Activated effector memory CD4-positive, alpha-beta T cell treated with Interleukin-2 at 50 U/mL for 16 hours (primary cell): ENCODE measurements around the gene LAMA2.

Experiments used
- DNase-seq: peaks from one replicate; pipeline ENCODE4 v3.0.0-alpha.2; 2020

Gene LAMA2

DNA sequence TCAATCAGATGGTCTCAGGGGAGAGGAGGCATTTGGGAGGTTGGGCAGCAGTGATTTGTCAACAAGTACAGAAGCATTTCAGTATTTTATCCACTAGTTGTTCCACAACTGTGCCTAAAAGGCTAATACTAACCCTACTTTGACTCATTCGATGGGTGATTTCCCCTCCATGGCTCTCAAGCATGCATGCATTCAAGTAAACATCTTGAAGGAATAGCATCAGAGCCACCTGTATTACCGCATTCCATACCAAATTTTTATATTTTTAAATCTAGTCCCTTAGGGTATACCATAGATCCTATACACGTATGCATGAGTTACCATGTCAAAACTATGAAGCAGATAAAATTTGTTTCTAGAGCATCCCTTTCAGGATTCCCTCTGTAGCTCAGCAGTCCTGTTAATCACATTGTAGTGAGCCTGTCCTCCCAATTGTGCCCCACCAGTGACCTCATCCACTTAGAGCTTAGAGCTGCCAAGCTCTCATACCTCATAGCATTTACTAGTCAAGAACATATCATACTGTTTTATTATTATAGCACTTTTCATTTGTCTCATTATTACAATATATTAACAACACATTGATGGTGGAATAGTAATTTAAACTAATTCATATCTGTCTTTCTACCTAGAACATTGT is 213.8 kb downstream of the LAMA2 start:
- no peak for DNase-seq

- no peak for DNase-seq
Observed at GRCh38 chr6:129098061-129098553, 215.2 kb downstream of the LAMA2 start.

DNA sequence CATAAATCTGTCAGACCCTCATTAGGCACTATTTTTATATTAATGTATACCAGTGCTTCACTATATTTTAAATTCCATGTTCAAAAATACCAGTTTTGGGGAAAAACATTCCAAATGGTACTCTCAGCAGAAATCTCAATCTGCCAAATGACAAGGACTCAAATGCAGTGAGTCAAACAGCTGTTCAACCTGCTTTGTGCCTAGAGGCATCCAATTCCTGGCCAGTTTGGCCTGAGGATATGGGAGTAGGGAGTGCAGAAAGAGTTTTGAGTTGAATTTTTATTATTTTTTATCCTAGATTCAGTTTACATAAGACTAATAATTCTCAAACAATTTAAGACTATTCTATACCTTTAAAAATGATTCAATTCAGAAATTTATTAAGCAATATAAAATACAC is 216.8 kb downstream of the LAMA2 start:
- DNase-seq: no peak

DNA sequence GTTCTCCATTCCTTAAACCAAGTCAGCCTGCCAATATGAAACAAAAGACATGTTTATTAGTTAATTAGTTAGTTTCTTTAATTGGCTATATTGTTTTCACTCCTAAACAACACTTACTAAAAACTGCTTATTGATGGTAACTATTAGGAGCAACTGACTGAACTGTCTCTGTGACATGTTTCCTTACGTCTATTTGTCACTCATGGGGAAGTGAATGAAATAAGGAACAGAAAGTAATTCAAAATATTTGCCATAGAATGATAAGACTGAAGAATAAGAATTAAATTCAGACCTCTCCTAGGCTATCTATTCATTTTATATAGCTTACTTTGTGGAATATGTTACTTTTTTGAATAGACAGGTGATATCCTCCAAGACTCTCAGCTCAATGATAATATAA is 217.2 kb downstream of the LAMA2 start:
- DNase-seq: no peak

GRCh38 chr6:129102741-129103140 is 219.8 kb downstream of the LAMA2 start:
- DNase-seq: no peak

GRCh38 chr6:129104131-129104530 is 221.2 kb downstream of the LAMA2 start:
- DNase-seq: no peak

GRCh38 chr6:129104560-129104959 is 221.6 kb downstream of the LAMA2 start:
- DNase-seq: no peak

DNA sequence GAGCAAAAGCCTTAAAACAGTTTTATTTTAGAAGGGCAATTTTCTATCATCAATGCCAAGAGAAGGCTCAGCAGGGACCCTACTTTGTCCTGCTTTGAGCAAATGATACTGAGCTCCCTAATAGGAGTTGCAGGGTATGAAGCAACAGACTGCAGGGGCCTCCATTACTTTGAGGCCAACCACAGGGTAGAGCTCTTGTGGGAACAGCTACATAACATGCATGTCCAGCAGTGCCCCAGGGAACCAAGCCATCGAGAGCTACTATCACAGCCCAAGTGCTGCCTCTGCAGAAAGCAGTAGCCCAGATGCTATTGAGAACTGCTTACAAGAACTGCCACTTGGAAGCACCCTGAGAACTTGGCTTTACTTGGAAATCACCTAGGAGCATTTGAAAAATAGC is 222.1 kb downstream of the LAMA2 start:
- DNase-seq: no peak

GRCh38 chr6:129105793-129106192 is 222.9 kb downstream of the LAMA2 start:
- DNase-seq: no peak

DNA sequence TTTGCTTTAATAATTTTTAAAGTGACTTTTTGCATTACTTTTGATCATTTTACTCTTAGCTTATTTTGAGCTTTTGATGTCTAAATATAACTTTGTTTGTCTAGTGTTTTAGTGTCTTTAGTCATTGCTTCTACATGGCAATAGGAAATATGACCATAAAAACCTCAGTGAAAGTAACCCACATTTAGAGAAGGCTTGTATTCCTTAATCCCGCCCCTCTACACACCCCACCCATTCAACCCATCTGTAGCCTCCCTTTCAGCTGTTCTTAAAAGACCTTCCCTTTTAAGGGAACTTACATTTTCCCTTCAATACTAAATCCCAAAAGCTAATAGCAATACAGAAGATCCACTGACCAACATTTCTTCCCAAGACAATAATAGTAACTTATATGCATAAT is 225.4 kb downstream of the LAMA2 start:
- no peak for DNase-seq

- no peak for DNase-seq
Observed at GRCh38 chr6:129110690-129111343, 227.9 kb downstream of the LAMA2 start.

DNA sequence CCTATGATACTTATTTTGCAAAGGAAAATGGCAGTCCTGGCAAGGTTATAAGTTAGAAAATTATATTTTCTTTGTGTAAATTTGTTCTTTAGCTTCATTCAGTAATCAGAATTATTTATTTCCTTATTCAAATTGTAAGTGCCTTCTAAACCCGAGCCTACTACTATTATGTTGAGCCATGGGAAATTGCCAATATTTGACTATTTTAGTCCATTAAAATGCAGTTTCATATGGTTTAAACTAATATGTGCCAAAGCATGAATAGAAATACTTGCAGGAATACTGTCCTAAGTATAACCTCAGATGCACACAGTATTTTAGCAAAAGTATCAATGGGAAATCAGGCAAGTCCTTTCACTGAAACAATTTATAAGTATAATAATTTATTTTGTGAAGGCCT is 228.4 kb downstream of the LAMA2 start:
- DNase-seq: no peak

GRCh38 chr6:129111853-129112252 is 228.9 kb downstream of the LAMA2 start:
- DNase-seq: no peak

GRCh38 chr6:129112591-129112990 is 229.7 kb downstream of the LAMA2 start:
- DNase-seq: no peak

GRCh38 chr6:129113637-129114036 is 230.7 kb downstream of the LAMA2 start:
- no peak for DNase-seq

GRCh38 chr6:129114636-129115391 is 231.9 kb downstream of the LAMA2 start:
- no peak for DNase-seq

DNA sequence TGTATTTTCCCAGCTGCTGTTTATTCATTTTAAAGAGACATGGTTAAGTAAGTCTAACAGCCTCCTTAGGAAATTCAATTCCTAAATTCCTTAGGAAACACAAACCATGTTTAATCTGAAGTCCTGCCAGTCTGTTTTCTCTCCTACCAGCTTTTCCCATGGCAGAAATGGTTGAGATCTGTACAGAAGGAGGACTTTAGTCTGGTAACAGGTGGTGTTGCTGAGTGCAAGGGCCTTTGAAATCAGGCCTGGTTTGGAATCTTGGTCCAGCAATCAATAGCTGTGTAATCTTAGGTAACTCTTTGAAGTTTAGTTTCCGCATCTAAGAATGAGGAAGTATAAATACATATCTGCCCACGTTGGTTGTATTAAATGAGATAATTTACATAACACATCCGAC is 232.5 kb downstream of the LAMA2 start:
- DNase-seq: no peak

DNA sequence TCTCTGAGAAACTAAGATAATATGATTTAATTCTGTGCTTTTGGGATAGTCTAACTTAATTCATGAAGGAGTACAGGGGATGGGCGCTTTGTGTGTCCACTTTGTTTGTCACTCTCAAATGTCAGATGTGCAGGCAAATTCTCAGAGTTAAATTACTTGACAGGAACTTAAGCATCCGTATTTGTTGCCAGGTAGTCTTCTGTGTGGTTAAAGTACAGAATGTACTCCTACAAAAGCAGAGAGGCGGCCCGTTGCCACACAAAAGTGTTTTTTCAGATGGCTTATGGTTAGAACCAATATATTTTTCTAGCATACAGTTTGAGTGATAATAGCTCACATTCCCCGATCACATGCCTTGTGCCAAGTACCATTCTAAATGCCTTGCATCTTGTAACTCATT is 234.4 kb downstream of the LAMA2 start:
- DNase-seq: no peak

DNA sequence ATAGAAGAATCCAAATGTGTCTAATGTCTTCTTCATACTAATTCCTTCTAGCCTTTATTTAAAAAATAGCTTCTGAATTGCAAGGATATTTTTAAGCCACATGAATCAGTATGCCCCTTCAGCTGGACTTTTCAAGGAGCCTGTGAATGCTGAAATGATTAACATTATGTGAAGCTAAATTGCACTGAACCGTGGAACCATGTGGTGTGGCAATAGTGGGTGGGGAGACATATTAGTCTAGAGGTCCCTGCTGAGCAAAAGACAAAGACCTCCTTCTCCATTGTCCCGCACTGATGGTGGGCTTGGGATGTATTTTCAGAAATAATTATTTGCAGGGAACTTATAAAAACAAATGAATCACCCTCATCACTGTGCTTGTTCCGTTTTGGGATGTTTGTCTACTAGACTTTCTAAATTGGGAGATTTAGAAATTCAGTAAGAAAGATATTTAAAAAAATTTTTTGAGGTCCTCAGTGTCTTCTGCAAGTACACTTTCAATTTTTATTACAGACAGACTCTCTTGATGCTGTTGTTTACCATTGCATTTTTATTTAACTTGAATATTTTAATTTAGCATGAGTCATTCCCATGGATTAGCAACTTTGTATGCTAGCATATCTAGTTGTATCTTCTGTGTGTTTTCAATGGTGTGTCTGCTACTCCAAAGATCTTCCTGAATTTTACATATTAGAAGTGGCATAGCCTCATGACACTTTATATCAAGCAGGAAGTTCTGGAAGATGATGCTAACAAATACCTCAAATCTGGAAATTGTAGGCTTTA is 238.1 kb downstream of the LAMA2 start:
- no peak for DNase-seq

DNA sequence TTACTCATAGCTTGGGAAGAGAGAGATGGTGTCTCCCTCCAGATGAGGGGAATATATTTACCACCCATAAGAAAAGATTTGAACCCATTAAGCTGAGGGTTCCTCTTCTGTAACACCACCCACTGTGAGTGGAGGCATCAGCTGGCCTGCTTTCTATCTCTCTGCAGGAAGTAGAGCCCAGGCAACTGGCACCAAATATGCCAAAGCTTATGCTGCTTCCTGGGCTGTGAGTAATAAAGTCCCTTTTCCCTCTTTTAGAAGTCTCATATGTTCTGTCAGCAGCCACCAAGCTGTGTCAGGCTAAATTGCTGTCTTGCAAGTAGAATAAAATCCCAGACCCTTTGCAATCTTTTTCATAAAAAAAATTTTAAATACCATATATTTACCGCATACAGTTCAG is 241.4 kb downstream of the LAMA2 start:
- DNase-seq: no peak

GRCh38 chr6:129130106-129130505 is 247.2 kb downstream of the LAMA2 start:
- DNase-seq: no peak

GRCh38 chr6:129130959-129131681 is 248.2 kb downstream of the LAMA2 start:
- no peak for DNase-seq

- no peak for DNase-seq
Observed at GRCh38 chr6:129133770-129134192, 250.8 kb downstream of the LAMA2 start.
